Stomach (tissue), 4 donors: ENCODE results near the gene HPD.

ENCODE experiments used
- CTCF ChIP-seq, 7 experiments: fragments of 450-650 bp in 4 of 7; fragments of 200-600 bp in 3 of 7; sonication (generic) in 3 of 7; IDR thresholded peaks; one replicate each; pipeline ENCODE4 v1.5.1; 2016 to 2019; ENCODE audit warnings: antibody characterized with exemption in 7 of 7, control low read depth in 2 of 7, mild to moderate bottlenecking in 1 of 7
- POLR2AphosphoS5 ChIP-seq, 3 donors: sonication (generic); formaldehyde crosslinking; IDR thresholded peaks; one replicate each; pipeline ENCODE4 v1.6.1; 2016; ENCODE audit warnings: antibody characterized with exemption in 3 of 3

GRCh38 chr12:121828306-121828705, 30.4 kb downstream of the HPD start:
- no peak for TF ChIP-seq CTCF (IDR thresholded peaks at IDR 0.05)
- no peak for TF ChIP-seq POLR2AphosphoS5 (IDR thresholded peaks at IDR 0.05)
